ENCODE results near the gene RPRM.
"Not testable (repeated sequence)": the region's sequence is repeated elsewhere in the genome, so short reads cannot be mapped to it uniquely, and the experiment has no call there.

Gene RPRM

DNA sequence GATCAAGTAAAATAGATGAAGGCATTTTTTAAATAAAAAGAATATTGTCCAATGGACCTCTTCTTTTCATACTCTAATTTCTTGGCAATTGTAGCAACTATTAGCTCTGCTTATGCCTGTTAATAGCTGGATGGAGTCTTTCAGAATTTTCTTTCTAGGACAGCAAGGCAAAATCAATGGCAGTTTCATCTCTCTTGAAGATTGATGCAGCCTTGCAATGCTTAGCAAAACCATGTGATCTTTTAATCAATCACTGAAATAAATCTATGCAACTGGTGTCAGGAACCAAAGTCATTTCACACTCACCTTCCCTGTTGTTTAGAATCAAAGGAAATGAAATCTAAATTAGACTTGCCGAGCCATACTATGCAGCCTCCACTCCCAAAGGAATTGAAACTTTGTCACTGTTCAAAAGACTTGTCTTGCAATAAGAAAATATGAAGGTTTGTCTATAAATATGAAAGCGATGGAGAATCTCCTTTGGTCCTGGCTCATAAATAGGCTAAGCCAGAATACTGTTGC is 16.2 kb downstream of the RPRM start:
- no peak overlapping the region for H3K4me3 ChIP-seq (replicated peaks; ENCODE audit: low read depth, low read length)
- DNase-seq (ENCODE audit: low read depth): no peak
- TF ChIP-seq, protein P1, sequence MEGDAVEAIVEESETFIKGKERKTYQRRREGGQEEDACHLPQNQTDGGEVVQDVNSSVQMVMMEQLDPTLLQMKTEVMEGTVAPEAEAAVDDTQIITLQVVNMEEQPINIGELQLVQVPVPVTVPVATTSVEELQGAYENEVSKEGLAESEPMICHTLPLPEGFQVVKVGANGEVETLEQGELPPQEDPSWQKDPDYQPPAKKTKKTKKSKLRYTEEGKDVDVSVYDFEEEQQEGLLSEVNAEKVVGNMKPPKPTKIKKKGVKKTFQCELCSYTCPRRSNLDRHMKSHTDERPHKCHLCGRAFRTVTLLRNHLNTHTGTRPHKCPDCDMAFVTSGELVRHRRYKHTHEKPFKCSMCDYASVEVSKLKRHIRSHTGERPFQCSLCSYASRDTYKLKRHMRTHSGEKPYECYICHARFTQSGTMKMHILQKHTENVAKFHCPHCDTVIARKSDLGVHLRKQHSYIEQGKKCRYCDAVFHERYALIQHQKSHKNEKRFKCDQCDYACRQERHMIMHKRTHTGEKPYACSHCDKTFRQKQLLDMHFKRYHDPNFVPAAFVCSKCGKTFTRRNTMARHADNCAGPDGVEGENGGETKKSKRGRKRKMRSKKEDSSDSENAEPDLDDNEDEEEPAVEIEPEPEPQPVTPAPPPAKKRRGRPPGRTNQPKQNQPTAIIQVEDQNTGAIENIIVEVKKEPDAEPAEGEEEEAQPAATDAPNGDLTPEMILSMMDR (IDR thresholded peaks at IDR 0.05; ENCODE audit: low read length, missing control alignments): no peak

DNA sequence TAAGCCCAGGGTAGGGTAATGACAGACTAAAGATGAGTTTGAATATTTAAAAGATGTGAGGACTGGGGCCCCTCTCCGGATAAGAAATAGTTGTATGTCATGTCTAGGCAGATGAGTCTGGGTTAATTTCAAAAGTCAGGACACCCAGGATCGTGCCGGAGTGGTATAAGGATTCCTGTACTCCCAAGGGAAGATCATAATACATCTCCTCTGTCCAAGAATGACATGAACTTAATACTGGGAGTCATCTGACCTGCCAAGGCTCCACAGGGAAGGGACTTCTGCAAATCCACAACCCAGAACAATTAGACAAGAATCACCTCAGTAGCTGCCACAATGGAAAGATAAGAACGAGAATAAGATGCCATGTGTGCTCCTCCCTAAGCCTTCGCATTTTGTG is 17.1 kb downstream of the RPRM start:
- TF ChIP-seq, protein P1 (IDR thresholded peaks at IDR 0.05; ENCODE audit: low read length, missing control alignments): no peak
- H3K4me3 ChIP-seq (replicated peaks; ENCODE audit: low read depth, low read length): no peak overlapping the region
- no peak for DNase-seq (ENCODE audit: low read depth)

DNA sequence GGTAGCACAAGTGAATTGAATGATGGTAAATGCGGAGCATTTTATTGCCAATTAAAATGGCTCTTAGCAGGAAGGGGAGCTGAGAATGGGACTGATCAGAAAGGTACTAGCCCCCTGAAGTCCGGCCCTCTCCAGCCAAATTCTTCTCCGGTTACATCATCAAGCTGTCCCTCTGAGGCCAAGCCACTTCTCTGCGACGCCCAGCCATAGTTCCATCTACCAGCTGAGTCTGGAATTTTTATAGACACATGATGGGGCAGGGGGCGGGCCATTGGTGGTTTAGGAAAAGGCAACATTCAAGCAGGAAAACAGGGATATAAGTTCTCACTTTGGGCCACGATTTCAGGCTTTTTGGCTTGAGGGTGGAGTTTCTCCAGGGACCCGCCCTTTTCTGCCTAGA is 22.7 kb downstream of the RPRM start:
- no peak for DNase-seq (ENCODE audit: low read depth)
- TF ChIP-seq, protein P1 (IDR thresholded peaks at IDR 0.05; ENCODE audit: low read length, missing control alignments): no peak
- H3K4me3 ChIP-seq (replicated peaks; ENCODE audit: low read depth, low read length): no peak overlapping the region

DNA sequence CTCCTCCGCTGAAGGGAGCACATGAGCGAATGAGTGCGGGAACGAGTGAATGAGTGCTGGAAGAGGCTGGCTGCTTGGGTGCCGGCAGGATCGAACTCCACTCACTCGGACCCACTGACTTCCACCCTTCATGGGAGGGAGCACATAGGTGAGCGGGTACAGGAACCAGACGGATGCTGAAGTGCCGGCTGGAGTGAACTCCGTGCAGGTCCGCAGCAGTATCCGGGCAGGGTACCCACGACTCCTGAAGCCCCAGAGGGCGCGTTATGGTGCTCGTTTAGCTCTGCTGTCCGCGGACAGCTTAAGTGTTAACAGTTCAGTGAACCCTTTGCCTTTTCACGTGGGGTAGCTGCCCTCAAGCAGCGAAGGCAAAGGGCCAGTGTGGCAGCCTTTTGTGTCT is 23.2 kb downstream of the RPRM start:
- no peak for DNase-seq (ENCODE audit: low read depth)
- TF ChIP-seq, protein P1 (IDR thresholded peaks at IDR 0.05; ENCODE audit: low read length, missing control alignments): no peak
- no peak overlapping the region for H3K4me3 ChIP-seq (replicated peaks; ENCODE audit: low read depth, low read length)

DNA sequence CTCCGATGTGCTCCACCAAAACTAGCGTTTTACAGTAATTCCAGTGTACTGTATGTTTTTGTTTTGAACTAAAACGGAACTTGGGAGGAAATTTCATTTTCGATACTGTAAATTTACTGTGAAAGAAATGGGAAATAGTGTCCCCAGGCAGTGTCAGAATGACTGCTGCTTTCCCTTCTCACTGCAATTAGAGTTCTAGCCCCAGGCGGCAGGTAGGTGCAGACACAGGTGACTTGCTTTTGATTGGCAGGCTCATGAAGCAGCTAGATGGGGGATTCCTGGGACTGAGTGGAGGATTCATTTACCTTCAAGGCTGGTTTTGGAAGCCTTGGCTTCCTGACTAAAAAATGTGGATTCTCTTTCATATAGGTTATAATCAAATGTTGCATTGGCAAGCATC is 27.0 kb downstream of the RPRM start:
- TF ChIP-seq, protein P1 (IDR thresholded peaks at IDR 0.05; ENCODE audit: low read length, missing control alignments): no peak
- no peak for DNase-seq (ENCODE audit: low read depth)
- no peak overlapping the region for H3K4me3 ChIP-seq (replicated peaks; ENCODE audit: low read depth, low read length)

DNA sequence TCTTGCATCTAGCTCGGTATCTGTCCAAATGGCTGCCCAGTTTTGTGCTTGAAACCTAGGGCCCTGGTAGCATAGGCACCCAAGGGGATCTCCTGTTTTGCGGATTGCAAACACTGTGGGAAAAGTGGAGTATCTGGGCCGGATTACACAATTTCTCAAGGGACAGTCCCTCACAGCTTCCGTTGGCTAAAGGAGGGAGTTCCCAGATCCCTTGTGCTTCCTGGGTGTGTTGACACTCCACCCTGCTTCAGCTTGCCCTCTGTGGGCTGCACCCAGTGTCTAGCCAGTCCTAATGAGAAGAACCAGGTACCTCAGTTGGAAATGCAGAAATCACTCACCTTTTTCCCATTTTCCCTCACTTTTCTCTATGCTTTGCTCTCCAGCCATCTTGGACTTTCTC is 35.5 kb downstream of the RPRM start:
- TF ChIP-seq, protein P1 (IDR thresholded peaks at IDR 0.05; ENCODE audit: low read length, missing control alignments): no peak
- H3K4me3 ChIP-seq (replicated peaks; ENCODE audit: low read depth, low read length): no peak overlapping the region
- no peak for DNase-seq (ENCODE audit: low read depth)

DNA sequence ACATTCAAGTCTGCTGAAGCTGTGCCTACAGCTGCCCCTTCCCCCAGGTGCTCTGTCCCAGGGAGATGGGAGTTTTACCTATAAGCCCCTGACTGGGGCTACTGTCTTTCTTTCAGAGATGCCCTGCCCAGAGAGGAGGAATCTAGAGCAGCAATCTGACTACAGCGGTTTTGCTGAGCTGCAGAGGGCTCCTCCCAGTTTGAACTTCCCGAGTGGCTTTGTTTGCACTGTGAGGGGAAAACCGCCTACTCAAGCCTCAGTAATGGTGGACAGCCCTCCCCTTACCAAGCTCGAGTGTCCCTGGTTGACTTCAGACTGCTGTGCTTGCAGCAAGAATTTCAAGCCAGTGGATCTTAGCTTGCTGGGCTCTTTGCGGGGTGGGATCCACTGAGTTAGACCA is 35.9 kb downstream of the RPRM start:
- H3K4me3 ChIP-seq (replicated peaks; ENCODE audit: low read depth, low read length); DNase-seq (ENCODE audit: low read depth): not testable (repeated sequence)

DNA sequence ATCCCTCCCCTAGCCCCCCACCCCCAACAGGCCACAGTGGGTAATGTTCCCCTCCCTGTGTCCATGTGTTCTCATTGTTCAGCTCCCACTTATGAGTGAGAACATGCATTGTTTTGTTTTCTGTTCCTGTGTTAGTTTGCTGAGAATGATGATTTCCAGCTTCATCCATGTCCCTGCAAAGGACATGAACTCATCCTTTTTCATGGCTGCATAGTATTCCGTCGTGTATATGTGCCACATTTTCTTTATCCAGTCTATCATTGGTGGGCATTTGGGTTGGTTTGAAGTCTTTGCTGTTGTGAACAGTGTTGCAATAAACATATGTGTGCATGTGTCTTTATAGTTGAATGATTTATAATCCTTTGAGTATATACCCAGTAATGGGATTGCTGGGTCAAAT is 38.5 kb downstream of the RPRM start:
- not testable (repeated sequence) for H3K4me3 ChIP-seq (replicated peaks; ENCODE audit: low read depth, low read length); DNase-seq (ENCODE audit: low read depth)
